ENCODE results near the gene PGBD5. TPM values are rescaled to one million over a fixed set of nuclear protein-coding genes. Genes with fewer than 3 reads are reported as not detected.

Gene PGBD5
- total and polyA plus RNA-seq, 9 of the 15 experiments (the other 6 are each of a cell fraction or from before 2014, with no cell fraction given), result under 0.01 to 0.40 (median 0.10) TPM; not detected in 3

DNA sequence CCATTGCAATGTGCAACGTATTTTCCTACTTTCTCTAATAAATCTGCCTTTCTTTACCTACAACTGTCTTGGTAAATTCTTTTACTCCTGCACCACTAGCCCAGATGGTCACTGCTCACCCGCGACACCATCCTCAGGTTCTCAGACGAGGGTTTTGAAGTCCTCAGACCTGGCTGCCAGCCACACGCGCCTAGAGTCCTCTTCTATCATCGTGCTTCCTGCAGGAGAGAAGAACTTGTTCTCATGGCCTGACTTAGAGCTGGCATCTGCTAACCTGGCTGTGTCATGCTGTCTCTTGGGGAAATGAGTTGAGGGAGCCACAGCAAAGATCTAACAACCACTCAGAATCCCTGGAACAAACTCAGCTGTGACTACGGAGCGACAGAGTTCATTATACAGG lies 30.3 kb upstream of the PGBD5 start:
- FAIRE-seq, result no peak
- intact Hi-C loops (cut with micrococcal nuclease) (loop anchor here (5.0 kb wide), 1 partner anchor 431 kb away; no protein-coding TSS in a partner anchor), in situ Hi-C loops (cut with MboI) (no loop called here)
- Histone ChIP-seq H4K20me1 (replicated peaks; ENCODE audit: control insufficient read depth, insufficient read depth, low read length) (no peaks in the 10 kb centered on the region), H3K27ac (ENCODE audit: extremely low read depth, low read depth, low read length) (no peak overlapping the region), H3K4me2 (ENCODE audit: insufficient read depth, low read length) (no peak overlapping the region), H3K9me3 (replicated peaks; ENCODE audit: control insufficient read depth, insufficient read depth, low read depth, low read length) (no peaks in the 10 kb centered on the region), H2AFZ (ENCODE audit: low read depth, low read length) (no peak overlapping the region), H3K36me3 (ENCODE audit: control insufficient read depth, insufficient read depth, low read length) (no peaks in the 10 kb centered on the region), H3K4me3 (no peak overlapping the region), H3K4me1 (replicated peaks in 1 of 2; ENCODE audit: control insufficient read depth in 2 of 2, insufficient read depth in 2 of 2, low read length in 2 of 2) (no peaks in the 10 kb centered on the region), H3K79me2 (ENCODE audit: control insufficient read depth, insufficient read depth, low read length) (no peaks in the 10 kb centered on the region), H3K9ac (ENCODE audit: insufficient read depth in 1 of 2, low read depth in 2 of 2, low read length in 2 of 2) (no peak overlapping the region), H3K9me1 (ENCODE audit: control insufficient read depth, insufficient read depth, low read length) (no peaks in the 10 kb centered on the region), H3K27me3 (ENCODE audit: control insufficient read depth in 2 of 2, insufficient read depth in 2 of 2, low read length in 2 of 2) (peaks cover 0 to 2% of the 10 kb centered on the region in 2 experiments; a peak in 2 of 5 replicates)
- TF ChIP-seq ZNF780A (CRISPR knock-in tag; IDR thresholded peaks at IDR 0.05), result no peak
- TF ChIP-seq ARHGAP35 (IDR thresholded peaks at IDR 0.05; ENCODE audit: partially characterized antibody), result no peak
- no peak for TF ChIP-seq JUND (IDR thresholded peaks at IDR 0.05; ENCODE audit: borderline replicate concordance, low read depth, low read length)
- no peak for TF ChIP-seq JUND (tag; IDR thresholded peaks at IDR 0.05; ENCODE audit: borderline replicate concordance, low read depth, low read length)
- no peak for TF ChIP-seq CXXC5 (CRISPR knock-in tag; IDR thresholded peaks at IDR 0.05)
- TF ChIP-seq CBFA2T3 (IDR thresholded peaks at IDR 0.05), result no peak
- ChIA-PET CTCF (ENCODE audit: low intra/inter-chr PET ratio) (no interaction called here), POLR2A (no interaction called here)
- no peak for ATAC-seq
- DNase-seq (ENCODE audit: extremely low read depth in 1 of 4, low spot score in 3 of 4), result no peak
- 1% methylated on average over 9 of the region's 9 CpGs for WGBS (ENCODE audit: insufficient coverage, low coverage, missing lambda C conversion rate)
- no TSS peak for BruUV-seq (replicated peaks)

DNA sequence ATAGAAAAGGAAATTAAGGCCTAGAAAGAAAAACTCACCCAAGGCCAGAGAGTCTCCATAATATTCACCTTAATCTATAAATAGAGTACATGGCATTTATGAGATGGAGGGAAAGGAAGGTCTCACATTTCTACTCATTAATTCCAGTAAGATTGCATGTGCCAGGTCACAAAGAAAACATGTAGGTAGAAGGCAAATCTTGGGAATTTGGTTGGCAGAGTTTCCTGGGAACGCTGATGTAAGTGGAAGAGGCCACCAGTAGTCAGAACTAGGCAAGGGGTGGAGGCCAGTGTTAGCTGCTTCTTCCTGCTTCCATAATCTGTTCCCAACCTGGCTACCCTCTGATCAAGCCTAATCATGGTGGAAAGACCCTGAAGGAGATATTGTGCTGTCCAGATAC lies 29.2 kb upstream of the PGBD5 start:
- ATAC-seq (no peak), DNase-seq (ENCODE audit: extremely low read depth in 1 of 4, low spot score in 3 of 4) (no peak), FAIRE-seq (no peak)
- Histone ChIP-seq H3K9me3 (replicated peaks; ENCODE audit: control insufficient read depth, insufficient read depth, low read depth, low read length) (no peaks in the 10 kb centered on the region), H3K79me2 (ENCODE audit: control insufficient read depth, insufficient read depth, low read length) (no peaks in the 10 kb centered on the region), H3K27me3 (ENCODE audit: control insufficient read depth in 2 of 2, insufficient read depth in 2 of 2, low read length in 2 of 2) (peaks cover 0 to 2% of the 10 kb centered on the region in 2 experiments; a peak in 2 of 5 replicates), H3K4me1 (replicated peaks in 1 of 2; ENCODE audit: control insufficient read depth in 2 of 2, insufficient read depth in 2 of 2, low read length in 2 of 2) (no peaks in the 10 kb centered on the region), H4K20me1 (replicated peaks; ENCODE audit: control insufficient read depth, insufficient read depth, low read length) (no peaks in the 10 kb centered on the region), H3K4me2 (ENCODE audit: insufficient read depth, low read length) (no peak overlapping the region), H3K4me3 (no peak overlapping the region), H2AFZ (ENCODE audit: low read depth, low read length) (no peak overlapping the region), H3K36me3 (ENCODE audit: control insufficient read depth, insufficient read depth, low read length) (no peaks in the 10 kb centered on the region), H3K9me1 (ENCODE audit: control insufficient read depth, insufficient read depth, low read length) (no peaks in the 10 kb centered on the region), H3K27ac (ENCODE audit: extremely low read depth, low read depth, low read length) (no peak overlapping the region), H3K9ac (ENCODE audit: insufficient read depth in 1 of 2, low read depth in 2 of 2, low read length in 2 of 2) (no peak overlapping the region)
- 0% methylated on average over 1 of the region's 1 CpG for WGBS (ENCODE audit: insufficient coverage, low coverage, missing lambda C conversion rate)
- CTCF ChIA-PET (ENCODE audit: low intra/inter-chr PET ratio), result no interaction called here
- no TSS peak for BruUV-seq (replicated peaks)
- in situ Hi-C loops (cut with MboI) (no loop called here), intact Hi-C loops (cut with micrococcal nuclease) (loop anchor here (5.0 kb wide), 1 partner anchor 432 kb away; no protein-coding TSS in a partner anchor)
- POLR2A ChIA-PET, result no interaction called here
- no peak for TF ChIP-seq CBFA2T3 (IDR thresholded peaks at IDR 0.05)
- TF ChIP-seq ZNF197 (CRISPR knock-in tag; IDR thresholded peaks at IDR 0.05; ENCODE audit: low read depth), result no peak
- no peak for TF ChIP-seq CBFA2T2 (conservative IDR thresholded peaks at IDR 0.05)
- TF ChIP-seq, protein P1, sequence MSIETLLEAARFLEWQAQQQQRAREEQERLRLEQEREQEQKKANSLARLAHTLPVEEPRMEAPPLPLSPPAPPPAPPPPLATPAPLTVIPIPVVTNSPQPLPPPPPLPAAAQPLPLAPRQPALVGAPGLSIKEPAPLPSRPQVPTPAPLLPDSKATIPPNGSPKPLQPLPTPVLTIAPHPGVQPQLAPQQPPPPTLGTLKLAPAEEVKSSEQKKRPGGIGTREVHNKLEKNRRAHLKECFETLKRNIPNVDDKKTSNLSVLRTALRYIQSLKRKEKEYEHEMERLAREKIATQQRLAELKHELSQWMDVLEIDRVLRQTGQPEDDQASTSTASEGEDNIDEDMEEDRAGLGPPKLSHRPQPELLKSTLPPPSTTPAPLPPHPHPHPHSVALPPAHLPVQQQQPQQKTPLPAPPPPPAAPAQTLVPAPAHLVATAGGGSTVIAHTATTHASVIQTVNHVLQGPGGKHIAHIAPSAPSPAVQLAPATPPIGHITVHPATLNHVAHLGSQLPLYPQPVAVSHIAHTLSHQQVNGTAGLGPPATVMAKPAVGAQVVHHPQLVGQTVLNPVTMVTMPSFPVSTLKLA (conservative IDR thresholded peaks at IDR 0.05), result no peak
- TF ChIP-seq, protein P2, sequence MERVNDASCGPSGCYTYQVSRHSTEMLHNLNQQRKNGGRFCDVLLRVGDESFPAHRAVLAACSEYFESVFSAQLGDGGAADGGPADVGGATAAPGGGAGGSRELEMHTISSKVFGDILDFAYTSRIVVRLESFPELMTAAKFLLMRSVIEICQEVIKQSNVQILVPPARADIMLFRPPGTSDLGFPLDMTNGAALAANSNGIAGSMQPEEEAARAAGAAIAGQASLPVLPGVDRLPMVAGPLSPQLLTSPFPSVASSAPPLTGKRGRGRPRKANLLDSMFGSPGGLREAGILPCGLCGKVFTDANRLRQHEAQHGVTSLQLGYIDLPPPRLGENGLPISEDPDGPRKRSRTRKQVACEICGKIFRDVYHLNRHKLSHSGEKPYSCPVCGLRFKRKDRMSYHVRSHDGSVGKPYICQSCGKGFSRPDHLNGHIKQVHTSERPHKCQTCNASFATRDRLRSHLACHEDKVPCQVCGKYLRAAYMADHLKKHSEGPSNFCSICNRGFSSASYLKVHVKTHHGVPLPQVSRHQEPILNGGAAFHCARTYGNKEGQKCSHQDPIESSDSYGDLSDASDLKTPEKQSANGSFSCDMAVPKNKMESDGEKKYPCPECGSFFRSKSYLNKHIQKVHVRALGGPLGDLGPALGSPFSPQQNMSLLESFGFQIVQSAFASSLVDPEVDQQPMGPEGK (CRISPR knock-in tag; IDR thresholded peaks at IDR 0.05; ENCODE audit: borderline replicate concordance), result no peak

Measured in K562 (cell line).